C4-2B (cell line): ENCODE results near the gene CCL8.
"Not testable (repeated sequence)": the region's sequence is repeated elsewhere in the genome, so short reads cannot be mapped to it uniquely, and the experiment has no call there.

Experiments
- H3K27ac ChIP-seq: fragments of 450-650 bp; 2 replicates; pipeline ENCODE4 v1.5.1; 2017
- ZFX ChIP-seq: fragments of 450-650 bp; IDR thresholded peaks from 2 replicates; pipeline ENCODE4 v1.6.1; 2017
- TF ChIP-seq, protein P1 (sequence below): fragments of 450-650 bp; conservative IDR thresholded peaks from 2 replicates; pipeline ENCODE4 v1.5.1; 2017; ENCODE audit warnings: mild to moderate bottlenecking

The CCL8 gene

DNA sequence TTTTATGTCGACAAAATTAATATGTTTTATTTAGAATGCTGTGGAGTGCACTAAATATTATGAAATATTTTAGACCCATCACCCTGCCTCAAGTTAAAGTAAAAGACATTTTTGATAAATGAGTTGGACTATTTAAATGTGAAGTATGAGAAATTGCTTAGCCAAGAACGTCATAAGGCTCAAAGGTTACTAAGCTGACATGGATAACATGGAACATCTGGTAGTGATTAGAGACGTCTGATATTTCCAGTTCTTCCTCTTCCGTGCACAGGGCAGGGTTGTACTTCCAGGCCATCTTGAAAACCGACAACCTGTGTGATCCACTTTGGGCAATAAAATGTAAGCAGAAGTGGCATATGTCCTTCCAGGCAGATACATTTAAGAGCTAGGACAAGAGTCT is 7.2 kb upstream of the CCL8 start:
- TF ChIP-seq ZFX, result no peak
- TF ChIP-seq, protein P1, sequence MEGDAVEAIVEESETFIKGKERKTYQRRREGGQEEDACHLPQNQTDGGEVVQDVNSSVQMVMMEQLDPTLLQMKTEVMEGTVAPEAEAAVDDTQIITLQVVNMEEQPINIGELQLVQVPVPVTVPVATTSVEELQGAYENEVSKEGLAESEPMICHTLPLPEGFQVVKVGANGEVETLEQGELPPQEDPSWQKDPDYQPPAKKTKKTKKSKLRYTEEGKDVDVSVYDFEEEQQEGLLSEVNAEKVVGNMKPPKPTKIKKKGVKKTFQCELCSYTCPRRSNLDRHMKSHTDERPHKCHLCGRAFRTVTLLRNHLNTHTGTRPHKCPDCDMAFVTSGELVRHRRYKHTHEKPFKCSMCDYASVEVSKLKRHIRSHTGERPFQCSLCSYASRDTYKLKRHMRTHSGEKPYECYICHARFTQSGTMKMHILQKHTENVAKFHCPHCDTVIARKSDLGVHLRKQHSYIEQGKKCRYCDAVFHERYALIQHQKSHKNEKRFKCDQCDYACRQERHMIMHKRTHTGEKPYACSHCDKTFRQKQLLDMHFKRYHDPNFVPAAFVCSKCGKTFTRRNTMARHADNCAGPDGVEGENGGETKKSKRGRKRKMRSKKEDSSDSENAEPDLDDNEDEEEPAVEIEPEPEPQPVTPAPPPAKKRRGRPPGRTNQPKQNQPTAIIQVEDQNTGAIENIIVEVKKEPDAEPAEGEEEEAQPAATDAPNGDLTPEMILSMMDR, result no peak
- H3K27ac ChIP-seq, result no peak overlapping the region

DNA sequence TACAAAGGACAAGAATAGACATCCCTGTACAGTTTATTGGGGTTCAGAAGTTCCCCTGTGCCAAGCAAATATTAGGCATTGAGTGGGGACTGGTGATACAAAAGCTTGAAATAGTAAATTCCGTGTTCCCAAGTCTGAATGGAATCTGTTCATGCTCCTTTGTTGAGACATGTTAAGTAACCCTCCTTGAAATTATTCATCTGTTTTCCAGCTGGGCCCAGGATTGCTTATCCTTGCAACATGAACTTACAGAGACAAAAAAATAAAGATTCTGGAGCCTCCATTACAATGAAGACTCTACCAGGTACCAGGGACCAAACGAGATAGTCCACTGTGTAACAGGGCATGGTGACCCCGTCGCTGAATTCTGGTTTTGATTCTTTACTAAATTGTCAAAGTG is 6.1 kb upstream of the CCL8 start:
- TF ChIP-seq, protein P1, result no peak
- TF ChIP-seq ZFX, result no peak
- no peak overlapping the region for H3K27ac ChIP-seq

DNA sequence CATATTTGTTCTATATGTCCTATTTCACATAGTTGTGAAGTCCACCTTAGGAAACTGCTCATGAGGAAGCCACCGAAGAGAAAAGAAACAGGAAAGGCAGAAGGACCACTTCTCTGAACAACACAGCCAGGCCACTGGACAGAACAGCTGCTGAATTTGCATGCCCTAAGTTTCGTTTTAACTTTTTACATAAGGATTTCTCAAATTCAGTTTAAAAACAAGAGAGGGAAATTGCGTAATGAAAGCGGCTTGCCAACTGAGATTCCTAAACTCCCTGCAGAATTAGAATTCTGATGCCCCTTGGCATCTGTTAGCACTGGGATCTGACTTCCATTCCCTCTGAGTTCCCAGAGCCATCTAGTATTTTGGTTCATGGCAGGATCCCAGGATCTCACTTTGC is 5.0 kb upstream of the CCL8 start:
- H3K27ac ChIP-seq, result no peak overlapping the region
- TF ChIP-seq, protein P1, result no peak
- no peak for TF ChIP-seq ZFX

DNA sequence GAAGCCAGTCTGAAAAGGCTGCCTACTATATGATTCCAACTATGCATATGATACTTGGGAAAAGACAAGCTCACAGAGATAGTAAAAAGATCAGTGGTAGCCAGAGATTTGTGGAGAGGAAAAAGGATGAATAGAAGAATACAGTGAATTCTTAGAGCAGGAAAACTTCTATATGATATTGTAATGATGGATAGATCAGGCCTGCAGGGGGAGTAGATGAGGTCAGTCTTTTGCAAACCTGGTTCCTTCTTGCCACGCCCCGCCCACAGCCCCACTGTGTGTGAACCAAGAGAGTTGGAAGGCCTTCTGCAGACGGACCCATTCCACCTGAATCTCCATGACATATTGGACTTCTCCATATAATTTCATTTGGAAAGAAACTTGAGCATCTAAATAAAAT is 761 bp upstream of the CCL8 start:
- H3K27ac ChIP-seq, result no peak overlapping the region; the same call in 1 of the 2 replicates
- TF ChIP-seq ZFX, result no peak
- TF ChIP-seq, protein P1, result peak; percentile 40

DNA sequence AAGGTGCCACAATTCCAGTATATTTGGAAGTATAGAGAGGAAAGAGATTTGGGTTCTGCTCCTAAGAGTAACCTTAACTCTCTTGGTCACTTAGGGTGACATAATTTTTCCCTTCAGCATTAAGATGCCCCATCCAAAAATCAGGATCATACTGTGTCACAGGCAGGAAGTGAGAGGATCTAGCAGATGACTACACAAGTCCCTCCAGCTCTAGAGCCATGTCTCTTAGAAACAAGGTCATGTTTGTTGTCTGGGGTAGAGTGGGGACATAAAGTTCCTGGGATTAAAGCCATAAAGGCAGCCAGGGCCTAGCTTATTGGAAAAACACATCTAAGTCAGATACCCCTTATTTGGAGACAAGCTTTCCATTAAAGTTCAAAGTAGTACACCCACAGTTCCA is 2.7 kb downstream of the CCL8 start:
- TF ChIP-seq, protein P1, result no peak
- no peak for TF ChIP-seq ZFX
- no peak overlapping the region for H3K27ac ChIP-seq

DNA sequence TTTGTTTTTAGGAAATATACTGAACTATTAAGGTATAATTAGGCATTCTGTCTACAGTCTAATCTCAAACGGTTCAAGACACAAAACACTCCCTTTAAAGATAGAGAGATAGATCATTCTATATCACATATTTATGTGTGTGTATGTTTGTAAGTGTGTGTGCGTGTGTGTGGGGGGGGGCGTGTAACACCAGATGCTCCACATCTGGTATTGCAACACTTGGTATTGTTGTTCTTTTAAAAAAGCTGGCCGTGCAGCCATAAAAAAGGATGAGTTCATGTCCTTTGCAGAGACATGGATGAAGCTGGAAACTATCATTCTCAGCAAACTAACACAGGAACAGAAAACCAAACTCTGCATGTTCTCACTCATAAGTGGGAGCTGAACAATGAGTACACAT is 8.3 kb downstream of the CCL8 start:
- H3K27ac ChIP-seq, result not testable (repeated sequence)

DNA sequence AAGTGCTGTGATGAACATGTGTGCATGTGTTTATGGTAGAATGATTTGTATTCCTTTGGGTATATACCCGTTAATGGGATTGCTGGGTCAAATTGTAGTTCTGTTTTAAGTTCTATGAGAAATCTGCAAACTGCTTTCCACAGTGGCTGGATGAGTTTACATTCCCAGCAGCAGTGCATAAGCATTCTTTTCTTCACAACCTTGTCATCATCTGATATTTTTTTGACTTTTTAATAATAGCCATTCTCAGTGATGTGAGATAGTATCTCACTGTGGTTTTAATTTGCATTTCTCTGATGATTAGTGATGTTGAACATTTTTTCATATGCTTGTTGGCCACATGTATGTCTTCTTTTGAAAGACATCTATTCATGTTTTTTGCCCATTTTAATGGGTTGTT is 18.5 kb downstream of the CCL8 start:
- TF ChIP-seq, protein P1, result no peak
- TF ChIP-seq ZFX, result no peak
- no peak overlapping the region for H3K27ac ChIP-seq

DNA sequence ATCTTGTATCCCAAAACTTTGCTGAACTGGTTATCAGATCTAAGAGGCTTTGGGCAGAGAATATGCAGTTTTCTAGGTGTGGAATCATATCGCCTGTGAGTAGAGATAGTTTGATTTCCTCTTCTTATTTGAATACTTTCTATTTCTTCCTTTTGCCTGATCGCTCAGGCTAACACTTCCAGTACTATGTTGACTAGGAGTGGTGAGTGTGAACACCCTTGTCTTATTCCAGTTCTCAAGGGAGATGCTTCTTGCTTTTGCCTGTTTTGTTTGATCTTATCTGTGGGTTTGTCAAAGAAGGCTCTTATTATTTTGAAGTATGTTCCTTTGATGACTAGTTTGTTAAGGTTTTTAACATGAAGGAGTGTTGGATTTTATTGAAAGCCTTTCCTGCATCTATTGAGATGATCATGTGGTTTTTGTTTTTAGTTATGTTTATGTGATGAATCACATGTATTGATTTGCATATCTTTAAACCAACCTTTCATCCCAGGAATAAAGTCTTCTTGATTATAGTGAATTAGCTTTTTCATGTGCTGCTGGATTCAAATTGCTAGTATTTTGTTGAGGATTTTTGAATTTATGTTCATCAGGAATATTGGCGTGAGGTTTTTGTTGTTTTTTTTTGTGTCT is 20.0 kb downstream of the CCL8 start:
- H3K27ac ChIP-seq, result no peak overlapping the region
- no peak for TF ChIP-seq ZFX
- TF ChIP-seq, protein P1, result no peak
